MCF 10A (cell line): ENCODE results near the gene NEMP1. TPM values are rescaled to one million over a fixed set of nuclear protein-coding genes. Genes with fewer than 3 reads are reported as not detected.
A peak's percentile ranks its signal among the peaks of the same experiment; 100 is the strongest.

Experiments
- BruUV-seq: library from RNA; stranded (reverse); fragments of 400-500 nt; replicated peaks from 2 replicates; lab custom pipeline; 2021; lab: Mats Ljungman, UMichigan
- CTCF ChIA-PET: fragments of 300-600 bp; sonication (Branson Sonifier 250); formaldehyde crosslinking; extraction: SDS; loops from one replicate; lab custom pipeline; 2021; ENCODE audit warnings: antibody characterized with exemption, inconsistent platforms; lab: Yijun Ruan, JAX
- POLR2A ChIA-PET: fragments of 300-600, 350-650 bp; sonication (Branson Sonifier 250); formaldehyde crosslinking; extraction: SDS; loops from one replicate; lab custom pipeline; 2020; ENCODE audit warnings: antibody characterized with exemption, inconsistent platforms; lab: Yijun Ruan, JAX
- DNase-seq: peaks from one replicate; pipeline ENCODE4 v3.0.0-alpha.2; 2018; ENCODE audit not compliant: unreplicated experiment
- H3K27ac Mint-ChIP-seq: one replicate; pipeline ENCODE4 v1.8.0; 2022; ENCODE audit warnings: mild to moderate bottlenecking, low read depth, mixed read lengths; ENCODE audit not compliant: unreplicated experiment
- H3K27me3 Mint-ChIP-seq: one replicate; pipeline ENCODE4 v1.8.0; 2022; ENCODE audit warnings: mixed read lengths; ENCODE audit not compliant: insufficient read depth, unreplicated experiment
- H3K36me3 Mint-ChIP-seq: one replicate; pipeline ENCODE4 v1.8.0; 2022; ENCODE audit warnings: mild to moderate bottlenecking, moderate library complexity, mixed read lengths; ENCODE audit not compliant: insufficient read depth, unreplicated experiment
- H3K4me1 Mint-ChIP-seq: one replicate; pipeline ENCODE4 v1.8.0; 2022; ENCODE audit warnings: mixed read lengths; ENCODE audit not compliant: insufficient read depth, unreplicated experiment
- H3K4me3 Mint-ChIP-seq: one replicate; pipeline ENCODE4 v1.8.0; 2022; ENCODE audit warnings: mild to moderate bottlenecking, moderate library complexity, mixed read lengths; ENCODE audit not compliant: unreplicated experiment
- H3K9me3 Mint-ChIP-seq: one replicate; pipeline ENCODE4 v1.8.0; 2022; ENCODE audit warnings: mixed read lengths; ENCODE audit not compliant: unreplicated experiment
- intact Hi-C: fragments of 100-400 bp; cut with micrococcal nuclease; formaldehyde crosslinking; loops from 2 replicates; pipeline ENCODE4 v1.14.1; 2022
- total RNA-seq: library from RNA; stranded (reverse); gene quantifications from 2 replicates; pipeline ENCODE4 v1.2.3, GENCODE V29; 2022
- TF ChIP-seq, protein P1 (sequence below): fragments of 200-600 bp; IDR thresholded peaks from one replicate; pipeline ENCODE4 v1.8.0; 2022; ENCODE audit warnings: antibody characterized with exemption, mild to moderate bottlenecking; ENCODE audit not compliant: unreplicated experiment

NEMP1 gene
- total RNA-seq, 1 experiment from 2014 or later, result 17.5 TPM

GRCh38 chr12:57109207-57110103, 30.9 kb upstream of the NEMP1 start:
- no TSS peak for BruUV-seq
- Mint-ChIP-seq H3K27ac (peak overlapping the region; percentile 89), H3K36me3 (peaks cover 37% of the 10 kb centered on the region), H3K4me3 (peak overlapping the region; percentile 80), H3K27me3 (no peaks in the 10 kb centered on the region), H3K9me3 (no peaks in the 10 kb centered on the region), H3K4me1 (peaks cover 35% of the 10 kb centered on the region)
- no peak for DNase-seq
- ChIA-PET CTCF (interaction anchor here (3.0 to 7.3 kb wide), 3 partner anchors 14 to 47 kb away, joined by 26 to 147 read pairs (median 66); partner anchors contain the start of genes NAB2 and NEMP1), POLR2A (interaction anchor here (0.6 to 10.2 kb wide), 5 partner anchors 15 to 384 kb away, joined by 4 to 610 read pairs (median 146); partner anchors contain the start of genes NAB2, NACA and NEMP1)
- TF ChIP-seq, protein P1, sequence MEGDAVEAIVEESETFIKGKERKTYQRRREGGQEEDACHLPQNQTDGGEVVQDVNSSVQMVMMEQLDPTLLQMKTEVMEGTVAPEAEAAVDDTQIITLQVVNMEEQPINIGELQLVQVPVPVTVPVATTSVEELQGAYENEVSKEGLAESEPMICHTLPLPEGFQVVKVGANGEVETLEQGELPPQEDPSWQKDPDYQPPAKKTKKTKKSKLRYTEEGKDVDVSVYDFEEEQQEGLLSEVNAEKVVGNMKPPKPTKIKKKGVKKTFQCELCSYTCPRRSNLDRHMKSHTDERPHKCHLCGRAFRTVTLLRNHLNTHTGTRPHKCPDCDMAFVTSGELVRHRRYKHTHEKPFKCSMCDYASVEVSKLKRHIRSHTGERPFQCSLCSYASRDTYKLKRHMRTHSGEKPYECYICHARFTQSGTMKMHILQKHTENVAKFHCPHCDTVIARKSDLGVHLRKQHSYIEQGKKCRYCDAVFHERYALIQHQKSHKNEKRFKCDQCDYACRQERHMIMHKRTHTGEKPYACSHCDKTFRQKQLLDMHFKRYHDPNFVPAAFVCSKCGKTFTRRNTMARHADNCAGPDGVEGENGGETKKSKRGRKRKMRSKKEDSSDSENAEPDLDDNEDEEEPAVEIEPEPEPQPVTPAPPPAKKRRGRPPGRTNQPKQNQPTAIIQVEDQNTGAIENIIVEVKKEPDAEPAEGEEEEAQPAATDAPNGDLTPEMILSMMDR, result no peak
- intact Hi-C loops, result no loop called here

- no peaks in the 10 kb centered on the region for H3K9me3 Mint-ChIP-seq
- H3K4me3 Mint-ChIP-seq, result no peak overlapping the region
- no peak for DNase-seq
- POLR2A ChIA-PET, result interaction anchor here (1.5 to 10.2 kb wide), 3 partner anchors 13 to 28 kb away, joined by 4 to 610 read pairs (median 162); partner anchors contain the start of genes NAB2 and NEMP1
- no peak overlapping the region for H3K27ac Mint-ChIP-seq
- no peaks in the 10 kb centered on the region for H3K27me3 Mint-ChIP-seq
- no TSS peak for BruUV-seq
- intact Hi-C loops, result no loop called here
- H3K4me1 Mint-ChIP-seq, result peaks cover 28% of the 10 kb centered on the region
- H3K36me3 Mint-ChIP-seq, result peaks cover 47% of the 10 kb centered on the region
- CTCF ChIA-PET, result interaction anchor here (0.6 to 7.3 kb wide), 3 partner anchors 12 to 66 kb away, joined by 3 to 147 read pairs (median 7); partner anchors contain the start of gene NAB2
- TF ChIP-seq, protein P1, result no peak
Observed at GRCh38 chr12:57107456-57108155, 29.0 kb upstream of the NEMP1 start.

DNA sequence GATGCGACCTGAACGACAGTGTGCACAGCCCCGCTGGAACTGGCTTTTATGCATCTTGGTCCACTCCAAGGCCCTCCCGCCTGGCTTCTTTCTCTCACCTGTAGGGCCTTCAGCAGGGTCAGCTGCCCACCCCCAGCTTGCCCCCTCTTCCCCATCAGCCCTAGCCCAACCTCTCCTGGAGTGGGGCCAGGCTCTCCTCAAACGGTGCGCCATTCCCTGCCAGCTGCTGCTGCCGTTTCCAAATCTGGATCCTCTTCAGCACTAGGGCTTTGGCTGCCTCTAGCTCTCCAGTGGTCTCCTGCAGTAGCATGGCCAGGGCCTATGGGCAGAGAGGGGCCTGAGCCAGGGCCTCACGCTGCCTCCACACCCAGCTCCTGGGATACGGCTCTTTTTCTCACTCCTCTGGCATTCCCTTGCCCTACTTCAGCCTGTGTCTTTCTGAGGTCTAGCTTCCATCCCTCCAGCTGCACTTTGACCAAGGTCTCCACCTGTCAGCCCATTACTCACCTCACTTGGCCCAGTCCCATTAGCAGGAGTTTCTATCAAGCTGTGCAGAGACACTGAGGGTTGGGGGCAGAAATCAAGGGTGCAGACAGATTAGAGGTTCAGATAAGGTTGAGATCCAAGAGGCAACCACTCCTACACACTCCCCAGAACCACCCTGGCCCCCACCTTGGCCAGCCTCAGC, 27.6 kb upstream of the NEMP1 start:
- TF ChIP-seq, protein P1, result no peak
- no peaks in the 10 kb centered on the region for H3K27me3 Mint-ChIP-seq
- peaks cover 18% of the 10 kb centered on the region for H3K4me1 Mint-ChIP-seq
- no peak overlapping the region for H3K27ac Mint-ChIP-seq
- H3K4me3 Mint-ChIP-seq, result no peak overlapping the region
- H3K9me3 Mint-ChIP-seq, result no peaks in the 10 kb centered on the region
- ChIA-PET CTCF (interaction anchor here (2.6 to 7.3 kb wide), 2 partner anchors 11 to 37 kb away, joined by 7 to 147 read pairs; partner anchors contain the start of gene NAB2), POLR2A (interaction anchor here (0.6 to 10.2 kb wide), 4 partner anchors 12 to 70 kb away, joined by 3 to 610 read pairs (median 4); partner anchors contain the start of genes NAB2 and NEMP1)
- BruUV-seq, result no TSS peak
- DNase-seq, result no peak
- intact Hi-C loops, result no loop called here
- peaks cover 50% of the 10 kb centered on the region for H3K36me3 Mint-ChIP-seq
